ENCODE measurements around the gene GBP6.
"Not testable (repeated sequence)": the region's sequence is repeated elsewhere in the genome, so short reads cannot be mapped to it uniquely, and the experiment has no call there.

DNA sequence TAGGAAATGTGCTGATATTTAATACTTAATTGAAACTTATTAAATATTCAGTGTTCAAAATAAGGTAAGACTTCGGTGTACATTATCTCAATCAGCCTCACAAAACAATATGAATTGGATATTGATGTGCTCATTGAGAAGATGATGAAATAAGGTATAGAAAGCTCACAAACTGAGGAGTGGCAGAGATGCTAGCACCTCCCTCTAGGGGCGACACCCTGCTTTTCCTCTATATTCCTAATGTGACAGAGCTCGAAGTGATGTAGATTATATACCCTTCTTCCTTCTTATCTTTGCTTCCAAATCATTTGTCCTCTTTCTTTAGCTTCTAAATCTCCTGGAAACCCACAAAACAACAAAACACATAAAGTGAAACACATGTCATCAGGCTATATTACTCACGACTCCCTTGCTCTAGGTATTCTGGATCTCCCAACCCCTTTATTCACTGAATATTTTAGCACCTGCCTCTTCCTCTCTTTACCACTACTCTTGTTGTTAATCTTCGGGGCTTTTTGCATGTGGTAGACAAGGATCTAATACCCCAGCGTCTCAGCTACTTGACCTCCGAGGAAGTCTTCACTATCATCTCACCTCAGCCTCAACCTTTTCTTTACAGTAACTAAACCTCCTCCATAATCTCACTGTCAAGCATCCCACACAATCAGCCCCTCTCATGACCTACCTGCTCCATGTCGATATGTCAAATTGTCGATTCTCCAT lies 70.4 kb downstream of the GBP6 start:
- TF ChIP-seq, protein P1, sequence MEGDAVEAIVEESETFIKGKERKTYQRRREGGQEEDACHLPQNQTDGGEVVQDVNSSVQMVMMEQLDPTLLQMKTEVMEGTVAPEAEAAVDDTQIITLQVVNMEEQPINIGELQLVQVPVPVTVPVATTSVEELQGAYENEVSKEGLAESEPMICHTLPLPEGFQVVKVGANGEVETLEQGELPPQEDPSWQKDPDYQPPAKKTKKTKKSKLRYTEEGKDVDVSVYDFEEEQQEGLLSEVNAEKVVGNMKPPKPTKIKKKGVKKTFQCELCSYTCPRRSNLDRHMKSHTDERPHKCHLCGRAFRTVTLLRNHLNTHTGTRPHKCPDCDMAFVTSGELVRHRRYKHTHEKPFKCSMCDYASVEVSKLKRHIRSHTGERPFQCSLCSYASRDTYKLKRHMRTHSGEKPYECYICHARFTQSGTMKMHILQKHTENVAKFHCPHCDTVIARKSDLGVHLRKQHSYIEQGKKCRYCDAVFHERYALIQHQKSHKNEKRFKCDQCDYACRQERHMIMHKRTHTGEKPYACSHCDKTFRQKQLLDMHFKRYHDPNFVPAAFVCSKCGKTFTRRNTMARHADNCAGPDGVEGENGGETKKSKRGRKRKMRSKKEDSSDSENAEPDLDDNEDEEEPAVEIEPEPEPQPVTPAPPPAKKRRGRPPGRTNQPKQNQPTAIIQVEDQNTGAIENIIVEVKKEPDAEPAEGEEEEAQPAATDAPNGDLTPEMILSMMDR (IDR thresholded peaks at IDR 0.05): not testable (repeated sequence)
- TF ChIP-seq SMC3 (IDR thresholded peaks at IDR 0.05); RCOR1 (IDR thresholded peaks at IDR 0.05; ENCODE audit: low read depth, low read length); CEBPB (IDR thresholded peaks at IDR 0.05); POLR2A (IDR thresholded peaks at IDR 0.05; ENCODE audit: low read length); HDAC2 (IDR thresholded peaks at IDR 0.05); ZFP36 (IDR thresholded peaks at IDR 0.05; ENCODE audit: borderline replicate concordance, partially characterized antibody): not testable (repeated sequence)
- TF ChIP-seq, protein P2, sequence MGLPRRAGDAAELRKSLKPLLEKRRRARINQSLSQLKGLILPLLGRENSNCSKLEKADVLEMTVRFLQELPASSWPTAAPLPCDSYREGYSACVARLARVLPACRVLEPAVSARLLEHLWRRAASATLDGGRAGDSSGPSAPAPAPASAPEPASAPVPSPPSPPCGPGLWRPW (IDR thresholded peaks at IDR 0.05): not testable (repeated sequence)
